NCI-H1105 (cell line): Measurements from ENCODE around the gene ARFRP1.
"Not testable (repeated sequence)": the region's sequence is repeated elsewhere in the genome, so short reads cannot be mapped to it uniquely, and the experiment has no call there.

Experiments used
- DNase-seq: peaks from one replicate; lab custom pipeline; 2025; lab: John Stamatoyannopoulos, UW

The ARFRP1 gene

DNA sequence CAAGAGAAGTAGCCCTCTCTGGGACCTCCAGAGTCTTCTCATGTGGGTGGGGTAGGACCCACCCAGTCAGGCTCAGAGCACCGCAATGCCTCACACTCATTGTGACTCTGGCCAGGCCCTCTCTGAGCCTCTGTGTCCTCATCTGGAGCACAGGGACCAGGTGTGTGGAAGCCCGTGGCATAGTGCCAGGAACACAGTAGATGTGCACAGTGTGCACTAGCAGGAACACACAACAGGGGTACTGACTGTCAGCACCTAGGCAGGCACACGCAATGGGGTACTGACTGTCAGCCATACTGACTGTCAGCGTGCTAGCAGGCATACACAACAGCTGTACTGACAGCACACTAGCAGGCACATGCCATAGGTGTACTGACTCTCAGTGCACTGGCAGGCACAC, 52.5 kb downstream of the ARFRP1 start:
- no peak for DNase-seq

DNA sequence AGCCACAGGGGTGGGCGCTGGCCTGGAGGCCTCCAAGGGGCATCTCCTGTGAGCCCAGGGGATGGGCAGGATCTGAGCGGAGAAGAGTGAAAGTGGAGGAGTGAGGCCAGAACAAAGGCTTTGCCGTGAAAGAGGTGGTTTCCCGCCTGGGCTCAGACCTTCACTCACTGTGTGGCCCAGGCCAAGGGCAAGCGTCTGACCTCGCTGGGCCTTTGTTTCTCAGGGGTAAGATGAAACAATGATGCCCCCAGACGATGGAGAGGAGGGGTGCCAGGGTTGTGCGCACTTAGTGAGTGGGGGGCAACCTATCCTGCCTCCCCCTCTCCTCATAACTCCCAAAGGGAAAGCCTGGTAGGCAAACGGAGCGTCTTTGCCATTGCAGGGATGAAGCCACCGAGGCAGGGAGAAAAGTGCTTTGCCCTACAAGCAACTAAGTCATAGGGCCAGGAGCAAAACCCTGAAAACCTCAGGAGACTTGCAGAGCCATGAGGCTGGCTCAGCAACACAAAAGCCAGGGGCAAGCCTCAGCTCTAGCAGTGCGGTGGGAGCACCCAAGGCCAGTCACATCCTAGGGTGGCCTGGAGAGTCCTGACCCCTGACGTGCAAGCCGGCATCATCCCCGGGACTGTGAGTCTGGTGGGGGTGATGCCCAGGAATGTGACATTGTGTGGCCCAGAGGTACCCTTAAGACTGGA, 53.7 kb downstream of the ARFRP1 start:
- no peak for DNase-seq

GRCh38 chr20:63653041-63653973, 54.5 kb downstream of the ARFRP1 start, which contains the start of gene STMN3:
TSS of gene STMN3 (minus strand) at chr20:63653424. CDS start at chr20:63653345, 79 bp downstream.
- DNase-seq, result peak; percentile 95

- peak; percentile 45 for DNase-seq
Measured at GRCh38 chr20:63652192-63652980, 55.4 kb downstream of the ARFRP1 start.

DNA sequence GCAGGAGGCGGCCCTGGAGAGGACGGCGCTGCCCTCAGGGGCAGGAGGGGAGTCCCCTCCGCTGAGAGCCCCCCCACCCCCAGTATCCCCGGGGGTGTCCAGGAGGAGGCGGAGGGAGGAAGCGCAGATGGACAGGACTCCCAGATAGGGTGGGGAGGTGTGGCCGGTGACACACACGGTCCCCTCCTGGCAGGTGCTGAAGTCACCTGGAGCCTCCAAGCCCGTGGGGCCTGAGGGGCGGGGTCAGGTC, 55.9 kb downstream of the ARFRP1 start:
- DNase-seq, result no peak

DNA sequence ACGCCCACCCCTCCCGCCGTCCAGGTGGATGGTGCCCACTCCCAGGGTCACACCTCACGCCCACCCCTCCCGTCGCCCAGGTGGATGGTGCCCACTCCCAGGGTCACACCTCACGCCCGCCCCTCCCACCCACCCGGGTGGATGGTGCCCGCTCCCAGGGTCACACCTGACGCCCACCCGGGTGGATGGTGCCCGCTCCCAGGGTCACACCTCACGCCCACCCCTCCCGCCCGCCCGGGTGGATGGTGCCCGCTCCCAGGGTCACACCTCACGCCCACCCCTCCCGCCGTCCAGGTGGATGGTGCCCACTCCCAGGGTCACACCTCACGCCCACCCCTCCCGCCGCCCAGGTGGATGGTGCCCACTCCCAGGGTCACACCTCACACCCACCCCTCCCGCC, 57.3 kb downstream of the ARFRP1 start:
- not testable (repeated sequence) for DNase-seq

DNA sequence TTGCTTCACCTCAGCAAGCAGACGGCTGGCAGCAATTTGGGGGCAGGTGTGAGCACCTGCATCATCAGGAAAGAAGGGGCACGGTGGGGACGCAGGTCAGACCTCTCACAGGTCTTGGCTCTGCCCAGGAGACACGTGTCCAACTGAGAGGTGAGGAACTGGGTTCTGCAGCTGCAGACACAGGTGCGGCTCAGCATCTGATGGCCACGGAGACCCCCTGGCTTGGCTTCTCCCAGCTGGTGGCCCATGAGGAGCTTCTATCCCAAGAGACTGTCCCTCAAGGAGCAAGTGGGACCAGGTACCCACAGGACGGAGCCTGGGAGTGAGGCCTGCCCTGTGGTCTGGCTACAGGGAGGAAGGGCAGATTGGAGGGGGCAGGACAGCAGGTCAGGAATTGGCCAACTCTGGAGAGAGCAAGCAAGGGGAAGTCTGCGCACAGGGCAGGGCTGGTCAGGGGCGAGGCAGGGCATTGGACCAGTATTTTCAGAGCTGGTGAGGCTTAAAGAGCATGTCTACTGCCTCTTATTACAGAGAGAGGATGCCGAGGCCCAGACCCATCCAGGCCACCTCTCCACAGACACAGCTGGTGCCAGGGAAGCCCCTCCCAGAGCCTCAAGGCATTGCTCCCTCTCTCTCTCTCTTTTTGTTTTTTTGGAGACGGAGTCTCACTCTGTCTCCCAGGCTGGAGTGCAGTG, 58.7 kb downstream of the ARFRP1 start:
- no peak for DNase-seq
